Vagina (tissue), 2 donors: ENCODE measurements around the gene MAPK1IP1L. TPM values are rescaled to one million over a fixed set of nuclear protein-coding genes. Genes with fewer than 3 reads are reported as not detected.
"Not testable (repeated sequence)": the region's sequence is repeated elsewhere in the genome, so short reads cannot be mapped to it uniquely, and the experiment has no call there.

Source experiments
- DNase-seq, 2 donors: peaks; one replicate each; pipeline ENCODE4 v3.0.0-alpha.2; 2017; ENCODE audit errors: extremely low spot score in 2 of 2
- H3K27ac ChIP-seq: fragments of 200-600 bp; sonication (generic); one replicate; pipeline ENCODE4 v1.5.1; 2019
- H3K27me3 ChIP-seq: fragments of 200-600 bp; sonication (generic); one replicate; pipeline ENCODE4 v1.5.1; 2019
- H3K36me3 ChIP-seq, 2 donors: fragments of 200-600 bp; sonication (generic); one replicate each; pipeline ENCODE4 v1.5.1; 2017 to 2019
- H3K4me1 ChIP-seq: fragments of 200-600 bp; sonication (generic); one replicate; pipeline ENCODE4 v1.5.1; 2019
- H3K4me3 ChIP-seq, 2 donors: fragments of 200-600 bp; sonication (generic); 1 replicate in 1 of 2; 2 replicates in 1 of 2; pipeline ENCODE4 v1.5.1; 2016 to 2019
- H3K9me3 ChIP-seq: fragments of 200-600 bp; sonication (generic); one replicate; pipeline ENCODE4 v1.5.1; 2019
- POLR2A ChIP-seq, 2 donors: fragments of 450-650 bp; IDR thresholded peaks; one replicate each; pipeline ENCODE4 v1.6.1; 2017; ENCODE audit warnings: antibody characterized with exemption in 2 of 2, mild to moderate bottlenecking in 2 of 2, moderate library complexity in 2 of 2
- POLR2AphosphoS5 ChIP-seq, 2 donors: sonication (generic); formaldehyde crosslinking; IDR thresholded peaks; one replicate each; pipeline ENCODE4 v1.9.0; 2017; ENCODE audit warnings: antibody characterized with exemption in 2 of 2, mild to moderate bottlenecking in 2 of 2, low read depth in 1 of 2; ENCODE audit not compliant: insufficient read depth in 1 of 2
- intact Hi-C: fragments of 100-400 bp; cut with DNase I; formaldehyde crosslinking; loops from one replicate; pipeline ENCODE4 v1.15.1; 2023
- total RNA-seq: library from RNA; depleted of rRNA; stranded (reverse); fragments of >200 nt; gene quantifications from one replicate; pipeline ENCODE4 v1.2.3, GENCODE V29; 2016
- TF ChIP-seq, protein P1 (sequence below), 3 experiments: fragments of 450-650 bp in 2 of 3; fragments of 200-600 bp in 1 of 3; sonication (generic) in 1 of 3; IDR thresholded peaks; one replicate each; pipeline ENCODE4 v1.5.1; 2017 to 2019; ENCODE audit warnings: antibody characterized with exemption in 3 of 3, mild to moderate bottlenecking in 2 of 3, moderate library complexity in 2 of 3

Gene MAPK1IP1L
- total RNA-seq, 1 donor from 2014 or later = 39.3 TPM

DNA sequence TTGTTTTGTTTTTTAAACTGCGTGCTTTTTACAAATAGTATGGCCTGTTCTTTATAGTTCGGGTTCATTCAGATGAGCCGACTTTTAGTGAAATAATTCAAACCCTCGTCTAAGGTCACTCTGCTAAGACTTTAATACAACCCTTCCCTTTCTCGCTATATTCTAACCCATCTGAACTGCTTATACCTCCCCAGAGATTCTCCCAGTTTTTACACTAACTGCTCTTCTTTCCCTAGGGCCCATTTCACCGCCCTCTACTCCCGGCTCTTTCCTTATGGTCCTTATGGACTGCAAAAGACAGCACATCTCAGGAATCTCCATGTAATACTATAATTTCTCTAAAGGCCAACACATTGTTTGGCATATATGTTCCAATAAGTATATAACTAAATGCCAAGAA is 2.1 kb downstream of the MAPK1IP1L start:
- Histone ChIP-seq H3K27me3 (no peaks in the 10 kb centered on the region), H3K4me3 (no peak overlapping the region), H3K4me1 (peaks cover 56% of the 10 kb centered on the region), H3K36me3 (peaks cover 0 to 6% of the 10 kb centered on the region in 2 donors), H3K27ac (no peak overlapping the region), H3K9me3 (no peaks in the 10 kb centered on the region)
- no peak for DNase-seq
- intact Hi-C loops = loop anchor here (10.0 kb wide), 1 partner anchor 71 kb away; the partner anchor contains the start of gene LGALS3
- TF ChIP-seq POLR2AphosphoS5 (IDR thresholded peaks at IDR 0.05; ENCODE audit: insufficient read depth in 1 of 2, low read depth in 1 of 2) (no peak), POLR2A (IDR thresholded peaks at IDR 0.05) (no peak)
- TF ChIP-seq, protein P1, sequence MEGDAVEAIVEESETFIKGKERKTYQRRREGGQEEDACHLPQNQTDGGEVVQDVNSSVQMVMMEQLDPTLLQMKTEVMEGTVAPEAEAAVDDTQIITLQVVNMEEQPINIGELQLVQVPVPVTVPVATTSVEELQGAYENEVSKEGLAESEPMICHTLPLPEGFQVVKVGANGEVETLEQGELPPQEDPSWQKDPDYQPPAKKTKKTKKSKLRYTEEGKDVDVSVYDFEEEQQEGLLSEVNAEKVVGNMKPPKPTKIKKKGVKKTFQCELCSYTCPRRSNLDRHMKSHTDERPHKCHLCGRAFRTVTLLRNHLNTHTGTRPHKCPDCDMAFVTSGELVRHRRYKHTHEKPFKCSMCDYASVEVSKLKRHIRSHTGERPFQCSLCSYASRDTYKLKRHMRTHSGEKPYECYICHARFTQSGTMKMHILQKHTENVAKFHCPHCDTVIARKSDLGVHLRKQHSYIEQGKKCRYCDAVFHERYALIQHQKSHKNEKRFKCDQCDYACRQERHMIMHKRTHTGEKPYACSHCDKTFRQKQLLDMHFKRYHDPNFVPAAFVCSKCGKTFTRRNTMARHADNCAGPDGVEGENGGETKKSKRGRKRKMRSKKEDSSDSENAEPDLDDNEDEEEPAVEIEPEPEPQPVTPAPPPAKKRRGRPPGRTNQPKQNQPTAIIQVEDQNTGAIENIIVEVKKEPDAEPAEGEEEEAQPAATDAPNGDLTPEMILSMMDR (IDR thresholded peaks at IDR 0.05) = no peak

DNA sequence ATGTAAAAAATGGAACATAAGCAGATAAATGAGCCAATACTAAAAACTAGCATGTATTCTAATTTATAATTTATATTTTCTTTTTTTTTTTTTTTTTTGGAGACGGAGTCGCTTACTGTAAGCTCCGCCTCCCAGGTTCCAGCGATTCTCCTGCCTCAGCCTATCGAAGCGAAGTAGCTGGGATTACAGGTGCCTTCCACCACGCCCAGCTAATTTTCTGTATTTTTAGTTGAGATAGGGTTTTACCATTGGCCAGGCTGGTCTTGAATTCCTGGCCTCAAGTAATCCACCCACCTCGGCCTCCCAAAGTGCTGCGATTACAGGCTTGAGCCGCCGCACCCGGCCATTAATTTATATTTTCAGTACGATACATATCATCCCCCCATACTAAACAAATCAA is 2.7 kb downstream of the MAPK1IP1L start:
- peaks cover 56% of the 10 kb centered on the region for H3K4me1 ChIP-seq

DNA sequence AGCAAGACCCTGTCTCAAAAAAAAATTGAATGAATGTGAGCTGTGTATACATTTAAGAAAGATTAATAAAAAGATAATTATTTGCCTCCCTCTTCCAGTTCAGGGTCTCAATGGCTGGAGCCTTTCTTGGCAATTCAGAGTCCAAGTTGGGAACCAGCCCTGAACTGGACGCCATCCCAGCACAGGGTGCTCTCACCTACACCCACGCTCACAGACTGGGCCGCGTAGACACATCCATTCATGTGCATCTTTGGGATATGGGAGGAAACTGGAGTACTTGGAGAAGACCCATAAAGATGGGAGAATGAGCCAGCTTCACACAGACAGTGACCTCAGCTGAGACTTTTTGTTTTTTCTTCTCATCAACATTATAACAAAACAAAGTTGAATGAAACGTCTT is 6.5 kb downstream of the MAPK1IP1L start:
- Histone ChIP-seq H3K9me3 (no peaks in the 10 kb centered on the region), H3K4me3 (no peak overlapping the region), H3K27me3 (no peaks in the 10 kb centered on the region), H3K27ac (no peak overlapping the region), H3K4me1 (peaks cover 50% of the 10 kb centered on the region), H3K36me3 (peaks cover 0 to 12% of the 10 kb centered on the region in 2 donors)
- DNase-seq = no peak
- intact Hi-C loops = loop anchor here (10.0 kb wide), 1 partner anchor 67 kb away; the partner anchor contains the start of gene LGALS3
- no peak for TF ChIP-seq POLR2AphosphoS5 (IDR thresholded peaks at IDR 0.05; ENCODE audit: insufficient read depth in 1 of 2, low read depth in 1 of 2)
- TF ChIP-seq, protein P1 (IDR thresholded peaks at IDR 0.05) = no peak
- no peak for TF ChIP-seq POLR2A (IDR thresholded peaks at IDR 0.05)

More for the DNA sequence above, 2.7 kb downstream of the MAPK1IP1L start:
- Histone ChIP-seq H3K36me3 (peaks cover 0 to 8% of the 10 kb centered on the region in 2 donors), H3K27ac (no peak overlapping the region), H3K27me3 (no peaks in the 10 kb centered on the region), H3K4me3 (no peak overlapping the region), H3K9me3 (no peaks in the 10 kb centered on the region)
- intact Hi-C loops = loop anchor here (10.0 kb wide), 1 partner anchor 71 kb away; the partner anchor contains the start of gene LGALS3
- TF ChIP-seq, protein P1 (IDR thresholded peaks at IDR 0.05) = no peak
- no peak for TF ChIP-seq POLR2AphosphoS5 (IDR thresholded peaks at IDR 0.05; ENCODE audit: insufficient read depth in 1 of 2, low read depth in 1 of 2)
- TF ChIP-seq POLR2A (IDR thresholded peaks at IDR 0.05) = no peak
- DNase-seq = no peak

DNA sequence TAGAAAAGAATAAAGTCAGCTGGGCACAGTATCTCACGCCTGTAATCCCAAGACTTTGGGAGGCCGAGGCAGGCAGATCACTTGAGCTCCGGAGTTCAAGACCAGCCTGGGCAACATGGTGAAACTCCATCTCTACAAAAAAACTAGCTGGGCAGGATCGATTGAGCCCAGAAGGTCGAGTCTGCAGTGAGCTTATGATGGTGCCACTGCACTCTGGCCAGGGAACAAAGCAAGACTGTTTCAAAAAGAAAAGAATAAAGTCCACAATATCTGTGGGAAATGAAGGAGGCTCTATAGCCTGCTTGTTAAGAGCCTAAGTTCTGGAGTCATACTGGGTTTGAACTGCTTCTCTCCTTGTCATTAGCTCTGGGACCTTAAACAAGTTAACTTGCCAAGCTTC is 7.9 kb downstream of the MAPK1IP1L start:
- peaks cover 0 to 18% of the 10 kb centered on the region in 2 donors for H3K36me3 ChIP-seq
- H3K4me3 ChIP-seq = no peak overlapping the region
- no peak for TF ChIP-seq POLR2AphosphoS5 (IDR thresholded peaks at IDR 0.05; ENCODE audit: insufficient read depth in 1 of 2, low read depth in 1 of 2)
- TF ChIP-seq POLR2A (IDR thresholded peaks at IDR 0.05) = no peak
- TF ChIP-seq, protein P1 (IDR thresholded peaks at IDR 0.05) = no peak
- H3K4me1 ChIP-seq = peaks cover 41% of the 10 kb centered on the region
- intact Hi-C loops = loop anchor here (10.0 kb wide), 1 partner anchor 65 kb away; the partner anchor contains the start of gene LGALS3
- no peaks in the 10 kb centered on the region for H3K27me3 ChIP-seq
- H3K9me3 ChIP-seq = no peaks in the 10 kb centered on the region
- no peak for DNase-seq
- H3K27ac ChIP-seq = no peak overlapping the region

DNA sequence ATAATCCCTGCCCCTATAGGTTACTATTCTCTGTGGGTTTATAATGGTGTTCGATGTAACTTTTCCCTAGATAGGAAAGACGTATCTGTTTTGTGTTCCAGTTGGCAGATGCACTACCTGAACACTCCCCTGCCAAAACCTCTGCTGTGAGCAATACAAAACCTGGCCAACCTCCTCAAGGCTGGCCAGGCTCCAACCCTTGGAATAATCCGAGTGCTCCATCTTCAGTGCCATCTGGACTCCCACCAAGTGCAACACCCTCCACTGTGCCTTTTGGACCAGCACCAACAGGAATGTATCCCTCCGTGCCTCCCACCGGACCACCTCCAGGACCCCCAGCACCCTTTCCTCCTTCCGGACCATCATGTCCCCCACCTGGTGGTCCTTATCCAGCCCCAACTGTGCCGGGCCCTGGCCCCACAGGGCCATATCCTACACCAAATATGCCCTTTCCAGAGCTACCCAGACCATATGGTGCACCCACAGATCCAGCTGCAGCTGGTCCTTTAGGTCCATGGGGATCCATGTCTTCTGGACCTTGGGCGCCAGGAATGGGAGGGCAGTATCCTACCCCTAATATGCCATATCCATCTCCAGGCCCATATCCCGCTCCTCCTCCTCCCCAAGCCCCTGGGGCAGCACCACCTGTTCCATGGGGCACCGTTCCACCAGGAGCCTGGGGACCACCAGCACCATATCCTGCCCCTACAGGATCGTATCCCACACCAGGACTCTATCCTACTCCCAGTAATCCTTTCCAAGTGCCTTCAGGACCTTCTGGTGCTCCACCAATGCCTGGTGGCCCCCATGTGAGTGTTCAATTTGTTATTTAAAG is 11.3 kb downstream of the MAPK1IP1L start:
- no peak overlapping the region for H3K4me3 ChIP-seq
- DNase-seq = no peak
- TF ChIP-seq POLR2AphosphoS5 (IDR thresholded peaks at IDR 0.05; ENCODE audit: insufficient read depth in 1 of 2, low read depth in 1 of 2) = no peak
- no peak for TF ChIP-seq POLR2A (IDR thresholded peaks at IDR 0.05)
- TF ChIP-seq, protein P1 (IDR thresholded peaks at IDR 0.05) = no peak
- H3K27me3 ChIP-seq = no peaks in the 10 kb centered on the region
- peaks cover 16% of the 10 kb centered on the region for H3K4me1 ChIP-seq
- H3K27ac ChIP-seq = no peak overlapping the region
- no peaks in the 10 kb centered on the region for H3K9me3 ChIP-seq
- H3K36me3 ChIP-seq = peaks cover 0 to 28% of the 10 kb centered on the region in 2 donors
- intact Hi-C loops = no loop called here

DNA sequence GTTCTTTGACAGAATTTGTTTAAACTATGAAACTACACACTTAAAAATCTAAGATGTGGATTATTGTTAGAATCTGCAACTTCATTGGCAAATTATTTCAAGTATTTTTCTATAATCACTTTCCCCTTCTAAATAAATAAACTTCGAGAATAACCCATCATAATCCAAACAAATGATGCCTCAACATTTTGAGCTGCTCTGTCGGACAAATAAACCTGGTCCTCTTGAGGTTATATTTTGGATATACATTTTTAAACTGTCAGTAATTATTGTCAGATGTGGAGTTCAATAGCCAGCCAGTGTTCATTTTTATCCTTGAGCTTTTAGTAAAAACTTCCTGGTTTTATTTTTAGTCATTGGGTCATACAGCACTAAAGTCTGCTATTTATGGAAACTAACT is 13.4 kb downstream of the MAPK1IP1L start:
- DNase-seq, intact Hi-C loops, H3K27me3 ChIP-seq, H3K9me3 ChIP-seq, H3K4me3 ChIP-seq, H3K27ac ChIP-seq: not testable (repeated sequence)
- Histone ChIP-seq H3K36me3 (peaks cover 0 to 23% of the 10 kb centered on the region in 2 donors), H3K4me1 (peaks cover 16% of the 10 kb centered on the region)
